A549 (cell line): ENCODE measurements around the gene GRM4.

Experiments used
- CTCF ChIP-seq: fragments of >200 bp; sonication (Bioruptor Twin); formaldehyde crosslinking; IDR thresholded peaks from 3 replicates; pipeline ENCODE4 v1.5.1; 2016
- MAZ ChIP-seq: fragments of 150-350 bp; IDR thresholded peaks from 2 replicates; pipeline ENCODE4 v1.6.1; 2014; ENCODE audit warnings: antibody characterized with exemption, low read depth, low read length, borderline replicate concordance
- RAD21 ChIP-seq, 2 experiments: fragments of >200 bp in 1 of 2; sonication (Bioruptor Twin) in 1 of 2; formaldehyde crosslinking in 1 of 2; IDR thresholded peaks in 1 of 2; conservative IDR thresholded peaks in 1 of 2; 2 replicates in 1 of 2; 3 replicates in 1 of 2; pipeline ENCODE4 v1.6.1; 2012 to 2018; ENCODE audit warnings: inconsistent platforms in 1 of 2
- RARB ChIP-seq: fragments of 250-450 bp; sonication (Bioruptor Pico); IDR thresholded peaks from 2 replicates; pipeline ENCODE4 v1.8.0; 2021; ENCODE audit warnings: mild to moderate bottlenecking, moderate library complexity
- REST ChIP-seq: fragments of 200-600 bp; sonication (generic); IDR thresholded peaks from 2 replicates; pipeline ENCODE4 v1.6.1; 2016; ENCODE audit warnings: antibody characterized with exemption, mild to moderate bottlenecking, moderate library complexity
- TF ChIP-seq, protein P1 (sequence below): IDR thresholded peaks from 2 replicates; pipeline ENCODE4 v1.6.1; 2012

- TF ChIP-seq REST (no peak), CTCF (no peak), RAD21 (conservative IDR thresholded peaks at IDR 0.05 in 1 of 2, IDR thresholded peaks at IDR 0.05 in 1 of 2) (no peak), MAZ (no peak), RARB (CRISPR knock-in tag) (no peak)
- TF ChIP-seq, protein P1, sequence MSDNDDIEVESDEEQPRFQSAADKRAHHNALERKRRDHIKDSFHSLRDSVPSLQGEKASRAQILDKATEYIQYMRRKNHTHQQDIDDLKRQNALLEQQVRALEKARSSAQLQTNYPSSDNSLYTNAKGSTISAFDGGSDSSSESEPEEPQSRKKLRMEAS = no peak
These were observed 79.7 kb downstream of the GRM4 start for GRCh38 chr6:34066218-34066571.
